GM20000 (cell line): ENCODE data around the gene NPLOC4.

Source experiments
- DNase-seq: peaks from one replicate; pipeline ENCODE4 v3.0.0; 2012; ENCODE audit warnings: low spot score
- TF ChIP-seq, protein P1 (sequence below): IDR thresholded peaks from 2 replicates; pipeline ENCODE4 v1.5.1; 2012; ENCODE audit warnings: mild to moderate bottlenecking, control low read depth; ENCODE audit errors: extremely low read depth, missing control alignments

NPLOC4 gene

DNA sequence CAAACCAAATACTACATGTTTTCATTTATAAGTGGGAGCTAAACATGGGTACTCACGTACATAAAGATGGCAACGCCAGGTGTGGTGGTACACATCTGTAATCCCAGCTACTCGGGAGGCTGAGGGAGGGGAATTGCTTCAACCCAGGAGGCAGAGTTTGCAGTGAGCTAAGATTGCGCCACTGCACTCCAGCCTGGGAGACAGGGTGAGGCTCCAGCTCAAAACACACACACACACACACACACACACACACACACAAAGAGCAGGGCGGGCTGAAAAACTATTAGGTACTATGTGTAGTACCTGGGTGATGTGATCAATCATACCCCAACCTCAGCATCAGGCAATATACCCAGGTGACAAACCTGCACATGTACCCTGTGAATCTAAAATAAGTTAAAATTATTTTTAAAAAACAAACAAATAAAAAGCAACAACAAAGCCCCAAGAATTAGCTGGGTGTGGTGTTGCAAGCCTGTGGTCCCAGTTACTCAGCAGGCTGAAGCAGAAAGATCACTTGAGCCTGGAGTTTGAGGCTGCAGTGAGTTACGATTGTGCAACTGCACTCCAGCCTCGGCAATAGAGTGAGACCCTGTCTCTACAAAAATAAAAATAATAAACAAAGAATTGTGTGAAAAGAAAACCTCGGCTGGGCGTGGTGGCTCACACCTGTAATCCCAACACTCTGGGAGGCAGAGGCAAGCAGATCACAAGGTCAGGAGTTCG, 72.9 kb downstream of the NPLOC4 start:
- no peak for DNase-seq
- TF ChIP-seq, protein P1, sequence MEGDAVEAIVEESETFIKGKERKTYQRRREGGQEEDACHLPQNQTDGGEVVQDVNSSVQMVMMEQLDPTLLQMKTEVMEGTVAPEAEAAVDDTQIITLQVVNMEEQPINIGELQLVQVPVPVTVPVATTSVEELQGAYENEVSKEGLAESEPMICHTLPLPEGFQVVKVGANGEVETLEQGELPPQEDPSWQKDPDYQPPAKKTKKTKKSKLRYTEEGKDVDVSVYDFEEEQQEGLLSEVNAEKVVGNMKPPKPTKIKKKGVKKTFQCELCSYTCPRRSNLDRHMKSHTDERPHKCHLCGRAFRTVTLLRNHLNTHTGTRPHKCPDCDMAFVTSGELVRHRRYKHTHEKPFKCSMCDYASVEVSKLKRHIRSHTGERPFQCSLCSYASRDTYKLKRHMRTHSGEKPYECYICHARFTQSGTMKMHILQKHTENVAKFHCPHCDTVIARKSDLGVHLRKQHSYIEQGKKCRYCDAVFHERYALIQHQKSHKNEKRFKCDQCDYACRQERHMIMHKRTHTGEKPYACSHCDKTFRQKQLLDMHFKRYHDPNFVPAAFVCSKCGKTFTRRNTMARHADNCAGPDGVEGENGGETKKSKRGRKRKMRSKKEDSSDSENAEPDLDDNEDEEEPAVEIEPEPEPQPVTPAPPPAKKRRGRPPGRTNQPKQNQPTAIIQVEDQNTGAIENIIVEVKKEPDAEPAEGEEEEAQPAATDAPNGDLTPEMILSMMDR: no peak

DNA sequence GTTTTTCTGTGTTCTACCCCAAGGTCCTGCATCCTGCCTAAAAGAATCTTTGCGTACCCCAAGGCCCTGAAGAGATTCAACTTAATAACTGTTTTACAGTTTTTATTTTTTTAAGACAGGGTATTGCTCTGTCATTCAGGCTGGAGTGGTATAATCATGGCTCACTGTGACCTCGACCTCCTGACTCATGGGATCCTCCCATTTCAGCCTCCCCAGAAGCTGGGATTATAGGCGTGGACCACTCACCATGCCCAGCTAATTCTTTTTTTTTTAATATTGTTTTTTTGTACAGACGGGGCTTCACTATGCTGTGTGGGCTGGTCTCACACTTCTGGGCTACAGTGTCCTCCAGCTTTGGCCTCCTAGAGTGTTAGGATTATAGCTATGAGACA, 75.4 kb downstream of the NPLOC4 start:
- DNase-seq: no peak
- TF ChIP-seq, protein P1: no peak

DNA sequence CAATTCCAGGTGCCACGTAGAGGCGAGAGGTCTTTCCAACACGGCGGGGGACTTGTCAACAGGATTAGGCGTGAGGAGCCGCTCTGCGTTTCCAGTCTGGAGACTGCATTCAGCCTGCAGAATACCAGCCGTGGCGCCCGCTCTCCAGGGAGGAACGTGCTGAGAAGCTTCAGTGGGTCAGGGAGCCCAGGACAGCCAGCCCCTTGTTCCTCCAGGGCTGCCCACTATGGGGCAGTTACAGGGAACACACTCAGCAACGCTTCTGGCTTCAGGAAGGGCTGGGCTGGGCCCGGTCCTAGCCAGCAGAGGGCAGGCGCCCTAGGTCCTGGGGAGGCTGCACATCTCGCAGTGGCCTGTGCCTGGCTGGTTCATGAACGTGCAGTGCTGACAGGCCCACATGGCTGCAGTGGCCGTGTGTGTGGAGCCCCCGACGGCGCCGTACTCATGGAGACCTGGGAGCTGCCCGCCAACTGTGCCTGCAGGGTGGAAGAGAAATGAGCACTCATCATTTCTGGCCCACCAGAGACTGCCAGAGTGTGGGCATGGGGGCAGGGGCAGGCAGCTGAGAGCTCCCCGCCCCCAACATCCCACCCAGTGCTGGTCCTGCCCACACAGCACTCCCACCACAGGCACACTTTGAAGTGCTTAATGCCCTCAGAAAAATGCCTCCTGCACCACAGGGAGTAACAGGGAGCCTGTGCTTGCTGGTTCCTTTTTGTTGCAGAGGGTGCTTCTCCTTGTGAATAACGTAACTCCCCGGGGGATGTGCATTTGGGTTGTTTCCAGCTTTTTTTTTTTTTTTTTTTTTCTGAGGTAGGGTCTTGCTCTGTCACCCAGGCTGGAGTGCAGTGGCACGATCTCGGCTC, 77.7 kb downstream of the NPLOC4 start:
- DNase-seq: no peak
- TF ChIP-seq, protein P1: no peak

DNA sequence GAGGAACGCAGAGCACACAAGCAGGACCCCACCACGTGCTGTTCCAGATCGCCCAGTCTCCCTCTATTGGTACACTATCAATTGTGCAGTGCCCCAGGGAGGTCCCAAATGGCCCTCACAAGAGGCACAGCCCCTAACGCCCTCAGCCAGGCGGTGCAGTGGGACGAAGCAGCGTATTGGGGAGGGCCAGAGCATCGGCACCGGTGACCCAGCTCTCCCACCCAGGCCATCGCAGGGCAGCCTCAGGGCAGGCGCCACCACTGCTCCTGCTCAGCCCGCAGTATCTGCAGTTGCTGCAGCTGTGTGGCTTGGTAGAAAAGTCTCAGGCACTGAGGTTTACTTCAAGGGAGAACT, 78.8 kb downstream of the NPLOC4 start:
- DNase-seq: no peak
- TF ChIP-seq, protein P1: no peak

DNA sequence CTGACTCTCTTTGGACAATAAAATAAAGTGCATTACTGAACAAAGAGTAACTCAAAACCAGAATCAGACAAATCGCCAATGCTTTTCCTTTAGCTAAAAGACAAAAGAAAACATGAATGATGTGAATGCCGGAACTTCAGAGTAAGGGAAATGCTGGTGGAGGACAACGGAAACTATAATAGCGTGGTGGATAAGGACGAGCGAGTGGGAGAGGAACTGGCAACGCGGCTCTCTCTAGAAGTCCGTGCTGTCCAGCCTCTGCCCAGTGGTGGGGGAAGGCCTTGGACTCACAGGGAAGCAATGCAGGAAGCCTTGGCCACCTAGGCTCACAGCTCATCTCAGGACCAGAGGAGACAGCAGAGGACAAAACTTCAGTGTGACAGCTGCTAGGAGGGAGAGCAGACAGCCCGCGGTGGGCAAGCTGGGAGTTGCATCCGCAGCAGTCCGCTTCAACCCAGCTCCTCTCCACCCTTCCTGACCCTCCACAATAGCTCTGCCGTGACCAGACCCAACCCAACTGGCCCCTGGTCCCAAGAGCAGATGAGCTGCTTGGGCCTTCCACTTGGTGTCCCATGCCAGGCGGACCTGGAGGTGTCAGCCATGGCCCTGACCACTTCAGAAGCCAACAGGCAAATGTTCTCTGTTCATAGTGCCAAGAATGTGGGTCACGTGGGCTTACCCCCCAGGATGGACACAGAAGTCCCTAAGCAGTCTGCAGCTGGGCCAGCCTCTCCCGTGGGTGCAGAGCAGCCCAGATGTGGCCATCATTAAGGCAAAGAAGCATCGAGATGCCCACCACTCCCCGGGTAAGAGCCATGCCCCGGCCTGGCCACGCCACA, 79.4 kb downstream of the NPLOC4 start:
- TF ChIP-seq, protein P1: no peak
- no peak for DNase-seq

DNA sequence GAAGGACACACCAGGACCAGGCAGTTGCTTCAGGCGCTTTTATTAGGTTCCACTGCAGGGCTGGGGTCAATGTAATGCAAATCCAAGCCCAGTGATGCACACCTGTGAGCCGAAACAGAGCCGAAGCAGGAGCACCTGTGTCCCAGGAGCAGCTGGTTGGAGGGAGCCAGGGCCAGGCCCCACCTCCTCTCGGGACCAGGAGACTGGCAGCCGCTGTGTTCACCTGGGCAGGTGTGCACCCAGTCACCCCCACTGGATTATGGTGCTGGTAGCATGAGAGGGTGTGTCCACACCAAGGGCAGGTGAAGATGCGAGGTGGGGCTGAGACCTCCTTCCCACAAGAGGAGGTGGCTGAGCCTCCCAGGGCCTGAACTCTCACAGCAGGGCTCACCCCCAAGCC, 80.0 kb downstream of the NPLOC4 start:
- no peak for DNase-seq
- TF ChIP-seq, protein P1: no peak
